Measurements from ENCODE around the gene SLC29A3. TPM values are rescaled to one million over a fixed set of nuclear protein-coding genes. Genes with fewer than 3 reads are reported as not detected.

Gene SLC29A3
- total and polyA plus RNA-seq, 2 donors (not counting 1 experiment from before 2014, with no cell fraction given), result 0.90 to 2.3 TPM

GRCh38 chr10:71342573-71343391 is 23.7 kb downstream of the SLC29A3 start:
- H3K9me3 ChIP-seq (ENCODE audit: control insufficient read depth, insufficient read depth, low read depth, low read length), result no peaks in the 10 kb centered on the region
- H3K4me3 ChIP-seq (replicated peaks in 1 of 4; ENCODE audit: control extremely low read depth in 1 of 4, insufficient read depth in 1 of 4, low read depth in 3 of 4, low read length in 4 of 4), result no peak overlapping the region
- no peaks in the 10 kb centered on the region for H3K4me1 ChIP-seq (ENCODE audit: control insufficient read depth, extremely low read depth, insufficient read depth, low read length)
- no peak overlapping the region for H3K9ac ChIP-seq (ENCODE audit: insufficient read depth, low read length)
- no peaks in the 10 kb centered on the region for H3K79me2 ChIP-seq (ENCODE audit: control insufficient read depth, insufficient read depth, low read length)
- no peak overlapping the region for H2AFZ ChIP-seq (ENCODE audit: low read length)
- no peak overlapping the region for H3K27ac ChIP-seq (ENCODE audit: insufficient read depth, low read length)
- peaks cover 3% of the 10 kb centered on the region for H3K27me3 ChIP-seq (ENCODE audit: control insufficient read depth, insufficient read depth, low read length)
- no peaks in the 10 kb centered on the region for H4K20me1 ChIP-seq (ENCODE audit: control insufficient read depth, extremely low read depth, insufficient read depth, low read length)
- DNase-seq (ENCODE audit: low read depth in 2 of 2), result no peak
- no peak overlapping the region for H3K4me2 ChIP-seq (ENCODE audit: extremely low read depth, insufficient read depth, low read length)
- TF ChIP-seq EZH2 (IDR thresholded peaks at IDR 0.05; ENCODE audit: low read length, missing control alignments), result no peak
- no peak for TF ChIP-seq CTCF (conservative IDR thresholded peaks at IDR 0.05 in 1 of 2, IDR thresholded peaks at IDR 0.05 in 1 of 2; ENCODE audit: low read depth in 1 of 2, low read length in 2 of 2)
- no peaks in the 10 kb centered on the region for H3K36me3 ChIP-seq (ENCODE audit: control insufficient read depth, insufficient read depth, low read length)

- H3K27ac ChIP-seq (ENCODE audit: insufficient read depth, low read length), result no peak overlapping the region
- DNase-seq (ENCODE audit: low read depth in 2 of 2), result peak; percentile 15 to 75
- no peak overlapping the region for H3K4me2 ChIP-seq (ENCODE audit: extremely low read depth, insufficient read depth, low read length)
- H4K20me1 ChIP-seq (ENCODE audit: control insufficient read depth, extremely low read depth, insufficient read depth, low read length), result no peaks in the 10 kb centered on the region
- H3K79me2 ChIP-seq (ENCODE audit: control insufficient read depth, insufficient read depth, low read length), result no peaks in the 10 kb centered on the region
- H3K4me1 ChIP-seq (ENCODE audit: control insufficient read depth, extremely low read depth, insufficient read depth, low read length), result no peaks in the 10 kb centered on the region
- no peak overlapping the region for H2AFZ ChIP-seq (ENCODE audit: low read length)
- no peaks in the 10 kb centered on the region for H3K36me3 ChIP-seq (ENCODE audit: control insufficient read depth, insufficient read depth, low read length)
- H3K9ac ChIP-seq (ENCODE audit: insufficient read depth, low read length), result no peak overlapping the region
- no peaks in the 10 kb centered on the region for H3K9me3 ChIP-seq (ENCODE audit: control insufficient read depth, insufficient read depth, low read depth, low read length)
- no peak for TF ChIP-seq CTCF (conservative IDR thresholded peaks at IDR 0.05 in 1 of 2, IDR thresholded peaks at IDR 0.05 in 1 of 2; ENCODE audit: low read depth in 1 of 2, low read length in 2 of 2)
- no peak for TF ChIP-seq EZH2 (IDR thresholded peaks at IDR 0.05; ENCODE audit: low read length, missing control alignments)
- peaks cover 3% of the 10 kb centered on the region for H3K27me3 ChIP-seq (ENCODE audit: control insufficient read depth, insufficient read depth, low read length)
- no peak overlapping the region for H3K4me3 ChIP-seq (replicated peaks in 1 of 4; ENCODE audit: control extremely low read depth in 1 of 4, insufficient read depth in 1 of 4, low read depth in 3 of 4, low read length in 4 of 4)
Observed at GRCh38 chr10:71343392-71343773, 24.3 kb downstream of the SLC29A3 start.

GRCh38 chr10:71344154-71344925 is 25.3 kb downstream of the SLC29A3 start:
- Histone ChIP-seq H3K27me3 (ENCODE audit: control insufficient read depth, insufficient read depth, low read length) (peaks cover 3% of the 10 kb centered on the region), H3K9ac (ENCODE audit: insufficient read depth, low read length) (no peak overlapping the region), H3K9me3 (ENCODE audit: control insufficient read depth, insufficient read depth, low read depth, low read length) (no peaks in the 10 kb centered on the region), H3K4me2 (ENCODE audit: extremely low read depth, insufficient read depth, low read length) (no peak overlapping the region), H3K4me1 (ENCODE audit: control insufficient read depth, extremely low read depth, insufficient read depth, low read length) (no peaks in the 10 kb centered on the region), H3K36me3 (ENCODE audit: control insufficient read depth, insufficient read depth, low read length) (no peaks in the 10 kb centered on the region), H3K27ac (ENCODE audit: insufficient read depth, low read length) (no peak overlapping the region), H4K20me1 (ENCODE audit: control insufficient read depth, extremely low read depth, insufficient read depth, low read length) (no peaks in the 10 kb centered on the region), H2AFZ (ENCODE audit: low read length) (no peak overlapping the region), H3K79me2 (ENCODE audit: control insufficient read depth, insufficient read depth, low read length) (no peaks in the 10 kb centered on the region), H3K4me3 (replicated peaks in 1 of 4; ENCODE audit: control extremely low read depth in 1 of 4, insufficient read depth in 1 of 4, low read depth in 3 of 4, low read length in 4 of 4) (no peak overlapping the region)
- DNase-seq (ENCODE audit: low read depth in 2 of 2), result no peak
- TF ChIP-seq EZH2 (IDR thresholded peaks at IDR 0.05; ENCODE audit: low read length, missing control alignments) (no peak), CTCF (conservative IDR thresholded peaks at IDR 0.05 in 1 of 2, IDR thresholded peaks at IDR 0.05 in 1 of 2; ENCODE audit: low read depth in 1 of 2, low read length in 2 of 2) (no peak)
